Stimulated activated CD4-positive, alpha-beta T cell treated with anti-CD3 and anti-CD28 coated beads, Interleukin-4, amount 100 ng/mL, for 24 hours (primary cell): ENCODE data around the gene MAP6.
"Not testable (repeated sequence)": the region's sequence is repeated elsewhere in the genome, so short reads cannot be mapped to it uniquely, and the experiment has no call there.

Experiments used
- DNase-seq: peaks from one replicate; pipeline ENCODE4 v3.0.0-alpha.2; 2020

The MAP6 gene

DNA sequence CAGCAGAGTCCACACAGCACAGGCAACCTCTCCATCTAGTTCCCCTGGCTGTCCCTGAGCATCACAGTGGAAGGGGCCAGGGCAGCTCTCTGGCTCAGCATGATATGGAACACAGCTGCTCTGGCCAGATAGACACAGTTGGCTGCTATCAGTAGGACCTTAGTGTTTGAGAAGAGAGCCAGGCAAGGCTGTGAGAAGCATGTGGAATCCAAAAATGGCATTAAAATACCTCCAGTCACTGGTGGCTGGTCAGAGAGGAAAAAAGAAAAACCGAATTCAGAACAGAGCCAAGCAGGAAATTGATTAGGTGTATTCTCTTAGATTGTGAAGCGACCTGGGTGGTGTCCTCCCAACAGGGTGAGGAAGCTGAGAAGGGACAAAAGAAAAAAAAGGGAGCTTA is 78.9 kb downstream of the MAP6 start:
- DNase-seq: no peak

DNA sequence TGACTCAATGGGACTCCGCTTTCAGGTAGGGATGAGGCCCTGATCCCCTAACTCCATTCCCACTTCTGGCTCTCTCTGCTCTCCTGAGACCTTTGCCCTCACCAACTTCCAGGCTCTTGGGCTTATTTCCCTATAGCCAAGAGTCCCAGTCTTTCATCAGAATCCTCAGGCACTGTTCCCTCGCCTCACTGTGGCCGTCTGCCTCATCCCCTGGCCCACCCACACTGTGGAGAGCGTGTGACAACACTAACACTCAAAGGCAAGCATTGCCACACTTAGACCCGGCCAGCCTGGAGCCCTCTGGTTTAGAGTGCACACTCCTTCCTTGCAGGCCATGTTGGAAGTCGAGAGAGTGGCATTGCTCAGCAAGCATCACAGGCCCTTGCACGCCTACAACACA is 79.8 kb downstream of the MAP6 start:
- DNase-seq: no peak

DNA sequence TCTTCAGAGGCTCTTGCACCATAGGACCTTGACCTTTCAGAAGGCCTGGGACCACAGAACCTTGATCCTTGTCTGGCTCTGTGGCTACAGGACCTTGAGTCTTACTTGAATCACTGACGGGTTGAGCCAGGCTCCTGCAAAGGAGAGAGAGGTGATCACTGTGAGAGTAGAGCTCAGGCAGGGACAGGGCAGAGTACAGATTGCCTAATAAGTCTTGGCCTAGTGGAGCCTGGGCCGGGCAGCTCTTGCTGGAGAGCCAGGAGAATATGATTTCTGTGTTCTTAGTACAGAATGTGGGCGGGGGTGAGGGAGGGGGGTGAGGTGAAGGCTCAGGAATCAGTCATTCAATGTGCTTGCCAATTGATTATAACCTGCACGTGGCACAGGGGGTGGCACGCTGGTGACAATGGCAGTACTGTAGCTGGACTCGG is 80.8 kb downstream of the MAP6 start:
- DNase-seq: no peak

DNA sequence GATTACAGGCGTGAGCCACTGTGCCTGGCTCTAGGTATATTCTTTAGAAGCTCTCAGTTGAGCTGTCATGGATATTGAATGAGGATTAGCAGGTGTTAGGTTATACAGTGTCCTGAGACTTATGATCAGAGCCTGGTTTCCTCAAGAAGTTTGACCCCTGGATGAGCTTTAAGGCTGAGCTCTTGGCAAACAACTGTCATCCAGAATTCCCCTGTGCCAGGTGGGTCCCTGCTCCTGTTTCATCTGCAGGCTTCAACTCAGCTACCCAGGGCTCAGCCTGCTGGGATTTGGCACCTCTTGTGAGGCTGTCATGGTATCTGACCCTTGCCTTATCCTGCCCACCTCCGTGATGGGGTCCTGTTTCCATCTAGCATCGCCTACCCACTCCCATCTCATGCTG is 82.4 kb downstream of the MAP6 start:
- DNase-seq: no peak

DNA sequence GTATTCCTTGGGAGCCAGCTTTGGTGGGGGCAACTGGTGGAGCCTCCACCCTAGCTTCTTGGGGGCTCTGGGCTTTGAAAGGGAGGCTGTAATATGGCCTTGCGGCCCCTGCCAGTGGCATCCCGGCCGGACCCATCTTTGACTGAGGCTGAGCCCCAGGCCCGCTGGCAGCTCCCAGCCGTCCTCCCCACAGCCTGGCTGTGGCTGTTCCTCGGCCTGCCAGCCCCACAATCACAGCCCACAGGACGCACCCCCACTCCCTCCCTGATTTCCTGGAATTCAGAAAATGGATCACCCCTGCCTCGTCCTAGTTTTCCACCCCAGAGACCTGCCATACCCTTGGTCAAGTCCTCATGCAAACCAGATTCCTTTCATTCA is 83.6 kb downstream of the MAP6 start:
- no peak for DNase-seq

DNA sequence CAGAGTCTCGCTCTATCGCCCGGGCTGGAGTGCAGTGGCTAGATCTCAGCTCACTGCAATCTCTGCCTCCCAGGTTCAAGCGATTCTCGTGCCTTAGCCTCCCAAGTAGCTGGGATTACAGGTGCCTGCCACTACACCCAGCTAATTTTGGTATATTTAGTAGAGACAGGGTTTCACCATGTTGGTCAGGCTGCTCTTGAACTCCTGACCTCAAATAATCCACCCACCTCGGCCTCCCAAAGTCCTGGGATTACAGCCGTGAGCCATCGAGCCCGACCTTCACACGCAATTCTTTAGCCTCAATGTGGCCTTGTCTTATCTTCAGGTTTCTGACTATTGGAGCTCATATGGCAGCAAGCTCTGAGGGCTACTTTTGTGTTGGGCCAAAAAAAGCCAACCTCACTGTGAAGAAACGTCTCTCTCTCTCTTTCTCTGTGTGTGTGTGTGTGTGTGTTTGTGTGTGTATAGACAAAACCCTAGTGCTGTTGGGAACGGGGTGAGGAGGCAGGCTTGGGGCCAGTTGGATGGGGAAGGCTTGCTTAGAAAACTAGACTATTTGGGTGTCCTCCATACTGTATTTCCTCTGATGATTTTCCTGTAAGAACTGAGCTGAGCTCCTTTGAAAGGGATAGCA is 84.1 kb downstream of the MAP6 start:
- DNase-seq: not testable (repeated sequence)

DNA sequence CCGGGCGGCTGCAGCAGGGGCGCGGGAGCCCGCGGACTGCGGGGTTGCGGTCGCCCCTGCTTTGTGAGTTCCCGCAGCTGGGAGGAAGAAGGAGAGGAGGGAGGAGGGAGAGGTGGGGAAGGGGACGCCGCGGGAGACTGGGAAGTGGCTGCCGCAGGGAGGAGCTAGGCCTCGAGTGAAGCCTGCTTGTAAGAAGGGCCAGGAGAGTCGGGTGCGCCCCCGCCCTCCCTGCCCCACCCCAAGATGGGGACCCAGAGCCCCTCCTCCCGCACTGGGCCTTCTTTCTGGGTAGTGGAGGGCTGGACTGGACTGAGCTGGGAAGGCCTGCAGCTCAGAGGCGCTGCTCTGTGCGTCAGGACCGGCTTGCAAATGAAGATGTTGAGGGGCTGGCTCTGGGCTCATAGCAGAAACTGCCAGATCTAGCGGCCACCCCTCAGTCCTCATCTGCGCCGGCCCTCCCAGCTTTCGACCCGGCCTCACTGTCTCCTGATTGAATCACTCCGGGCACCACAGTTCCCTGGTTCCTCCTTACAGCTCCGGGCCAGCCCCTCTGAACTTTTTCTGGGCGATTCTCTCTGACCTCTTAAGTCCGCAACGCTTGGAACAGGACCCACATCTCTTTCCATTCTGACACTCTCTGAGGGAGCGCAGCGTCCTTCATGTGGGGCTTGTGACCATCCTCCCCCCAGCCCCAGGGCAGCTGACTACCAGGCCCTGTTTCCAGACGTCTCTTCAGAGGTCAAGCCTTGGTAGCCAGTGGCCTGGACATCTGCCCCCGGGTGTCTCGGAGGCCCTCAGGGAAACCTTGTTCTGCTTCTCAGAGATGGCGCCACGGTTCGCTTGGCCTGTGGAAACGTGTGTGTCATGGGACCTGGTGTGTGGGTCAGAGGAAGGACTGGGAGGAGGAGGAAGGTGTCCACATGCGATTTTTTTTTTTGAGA is 84.8 kb downstream of the MAP6 start:
- no peak for DNase-seq

DNA sequence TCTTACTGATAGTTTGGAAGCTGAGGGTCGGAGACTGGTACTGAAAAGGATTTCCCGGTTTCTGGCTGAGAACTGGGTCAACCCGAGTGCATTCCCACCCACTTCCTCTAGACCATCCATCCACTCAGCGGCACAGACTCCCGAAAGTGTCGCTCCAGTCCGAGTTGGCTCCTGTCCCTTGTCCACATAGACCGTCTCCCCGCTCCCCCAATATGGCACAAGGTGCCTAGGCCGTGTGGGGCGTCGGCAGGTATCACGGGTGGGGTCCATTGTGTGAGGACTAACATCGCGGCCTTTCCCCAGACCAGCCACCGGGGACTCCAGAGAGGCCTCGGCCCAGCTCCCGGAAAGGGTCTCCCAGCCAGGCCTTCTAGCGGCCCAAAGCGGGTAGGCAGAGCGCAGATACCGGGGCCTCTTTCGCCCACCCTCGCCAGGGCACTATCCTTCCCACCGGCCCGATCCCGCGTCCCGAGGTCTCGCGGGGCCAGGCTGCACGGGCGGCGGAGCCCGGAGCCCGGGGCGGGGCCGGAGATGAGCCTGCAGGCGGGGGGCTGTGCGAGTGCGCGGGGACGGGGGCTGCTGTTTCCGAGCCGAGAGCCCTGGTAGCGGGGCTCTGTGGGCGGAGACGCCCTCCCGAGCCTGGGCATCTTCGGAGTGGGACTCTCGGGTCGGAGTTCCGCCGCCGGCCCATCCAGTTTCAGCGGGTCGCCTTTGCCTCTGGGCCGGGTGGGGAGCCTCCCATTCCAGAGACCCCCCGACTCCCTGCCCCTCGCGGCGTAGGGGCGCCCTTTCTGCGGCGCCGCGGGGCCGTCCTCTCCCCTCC is 85.7 kb downstream of the MAP6 start:
- peak; percentile 63 for DNase-seq

DNA sequence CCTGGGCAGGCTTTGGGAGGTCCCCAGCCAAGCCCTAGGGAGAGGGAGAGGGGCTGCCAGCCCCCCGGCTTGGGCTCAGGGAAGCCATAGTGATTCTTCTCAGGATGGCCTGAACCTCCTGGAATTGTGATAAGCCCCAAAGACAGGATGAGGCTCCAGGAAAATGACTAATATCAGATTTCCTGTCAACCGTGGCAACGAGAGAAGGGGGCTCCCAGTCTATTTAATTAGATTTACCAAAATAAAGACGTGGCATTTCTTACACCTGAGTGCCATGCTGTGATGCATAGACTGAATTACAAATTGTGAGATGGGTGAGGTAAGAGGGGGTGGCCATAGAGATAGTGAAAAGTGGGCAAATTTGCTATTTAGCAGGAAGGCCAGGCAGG is 86.3 kb downstream of the MAP6 start:
- no peak for DNase-seq

DNA sequence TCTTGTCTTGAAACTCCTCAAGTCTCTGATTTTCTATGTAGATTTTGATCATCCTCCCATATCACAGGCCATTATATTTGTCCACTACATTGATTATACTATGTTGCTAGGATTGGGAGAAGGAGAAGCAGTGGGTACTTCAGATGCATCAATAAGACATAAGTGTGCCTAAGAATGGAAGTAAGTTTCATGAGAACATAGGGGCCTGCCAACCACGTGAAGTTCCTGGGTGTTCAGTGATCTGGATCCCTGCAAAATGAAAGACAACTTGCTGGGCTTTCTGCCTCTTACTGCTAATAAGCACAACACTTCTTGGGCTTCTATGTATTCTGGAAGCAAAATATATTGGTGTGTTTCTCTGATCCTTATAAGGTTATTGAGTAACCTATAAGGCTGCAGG is 89.0 kb downstream of the MAP6 start:
- no peak for DNase-seq

DNA sequence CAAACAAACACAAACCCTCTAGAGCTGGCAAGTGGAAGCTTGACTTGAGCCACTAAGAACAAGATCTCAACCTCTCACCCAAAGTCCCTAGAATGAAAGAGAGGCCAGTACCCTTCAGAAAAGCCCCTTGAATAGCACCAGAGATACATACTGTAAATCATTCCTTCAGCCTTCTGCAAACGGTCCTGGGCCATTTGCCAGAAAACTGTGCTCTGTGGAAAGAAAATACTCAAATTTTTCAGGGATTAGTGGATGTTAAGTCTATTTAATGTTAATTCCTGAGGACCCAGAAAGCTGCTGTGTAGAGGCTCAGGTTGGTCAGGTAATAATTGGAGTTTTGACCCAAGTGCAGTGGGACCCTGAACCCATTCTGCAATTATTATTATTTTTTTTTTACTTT is 89.9 kb downstream of the MAP6 start:
- DNase-seq: no peak

DNA sequence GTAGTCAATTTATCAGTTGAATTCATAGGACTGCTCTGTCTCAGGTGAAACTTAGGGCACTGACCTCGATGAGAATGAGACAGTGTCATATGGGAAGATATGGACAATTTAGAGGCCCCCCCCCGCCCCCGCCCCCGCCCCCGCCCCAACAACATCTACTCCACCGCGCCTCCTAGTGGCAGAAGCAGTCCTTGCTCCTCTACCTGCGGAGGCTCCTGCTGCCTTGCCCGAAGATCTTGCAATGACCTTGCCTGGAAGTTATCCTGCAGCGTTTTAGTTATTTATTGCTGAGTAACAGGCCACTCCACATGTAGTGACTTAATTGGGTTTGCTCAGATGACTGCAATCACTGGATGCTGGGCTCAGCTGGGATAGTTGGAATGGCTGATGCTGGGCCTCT is 91.6 kb downstream of the MAP6 start:
- DNase-seq: peak; percentile 65

DNA sequence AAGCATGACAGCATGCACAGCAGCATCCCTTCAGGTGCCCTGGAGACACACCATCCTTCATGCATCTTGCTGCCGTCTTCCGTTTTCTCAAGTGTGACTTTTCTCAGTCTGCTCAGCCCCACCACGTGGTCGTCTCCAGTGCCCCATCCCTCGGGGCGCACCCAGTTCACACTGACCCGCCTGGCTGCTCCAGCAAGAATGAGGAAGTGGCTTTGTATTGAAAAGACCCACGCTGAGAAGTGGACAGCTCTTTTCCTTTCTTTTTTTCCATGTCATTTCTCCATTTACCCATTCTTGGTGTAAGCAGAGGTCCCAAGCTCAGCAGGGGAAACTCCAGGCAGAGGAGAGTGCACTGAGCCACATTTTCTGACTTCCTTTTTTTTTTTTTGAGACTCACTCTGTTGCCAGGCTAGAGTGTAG is 92.3 kb downstream of the MAP6 start:
- no peak for DNase-seq

DNA sequence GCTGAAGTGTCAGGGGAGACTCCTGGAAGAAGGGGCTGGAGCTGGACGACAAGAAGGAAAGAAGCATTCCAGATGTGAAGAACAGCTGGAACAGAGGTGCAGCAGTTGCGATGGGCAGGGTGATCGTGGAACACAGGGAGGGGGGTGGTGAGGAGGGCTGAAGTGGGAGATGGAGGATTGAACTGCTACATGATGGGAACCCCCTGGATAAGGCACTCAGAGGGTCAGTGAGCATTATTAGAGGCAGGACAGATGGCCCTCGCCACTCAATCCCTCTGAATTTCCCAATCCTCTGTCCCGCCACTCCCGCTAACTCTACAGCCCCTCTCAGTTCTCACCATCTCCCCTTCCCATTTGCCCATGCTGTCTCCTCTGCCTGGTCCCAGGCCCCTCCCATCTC is 92.8 kb downstream of the MAP6 start:
- DNase-seq: no peak

DNA sequence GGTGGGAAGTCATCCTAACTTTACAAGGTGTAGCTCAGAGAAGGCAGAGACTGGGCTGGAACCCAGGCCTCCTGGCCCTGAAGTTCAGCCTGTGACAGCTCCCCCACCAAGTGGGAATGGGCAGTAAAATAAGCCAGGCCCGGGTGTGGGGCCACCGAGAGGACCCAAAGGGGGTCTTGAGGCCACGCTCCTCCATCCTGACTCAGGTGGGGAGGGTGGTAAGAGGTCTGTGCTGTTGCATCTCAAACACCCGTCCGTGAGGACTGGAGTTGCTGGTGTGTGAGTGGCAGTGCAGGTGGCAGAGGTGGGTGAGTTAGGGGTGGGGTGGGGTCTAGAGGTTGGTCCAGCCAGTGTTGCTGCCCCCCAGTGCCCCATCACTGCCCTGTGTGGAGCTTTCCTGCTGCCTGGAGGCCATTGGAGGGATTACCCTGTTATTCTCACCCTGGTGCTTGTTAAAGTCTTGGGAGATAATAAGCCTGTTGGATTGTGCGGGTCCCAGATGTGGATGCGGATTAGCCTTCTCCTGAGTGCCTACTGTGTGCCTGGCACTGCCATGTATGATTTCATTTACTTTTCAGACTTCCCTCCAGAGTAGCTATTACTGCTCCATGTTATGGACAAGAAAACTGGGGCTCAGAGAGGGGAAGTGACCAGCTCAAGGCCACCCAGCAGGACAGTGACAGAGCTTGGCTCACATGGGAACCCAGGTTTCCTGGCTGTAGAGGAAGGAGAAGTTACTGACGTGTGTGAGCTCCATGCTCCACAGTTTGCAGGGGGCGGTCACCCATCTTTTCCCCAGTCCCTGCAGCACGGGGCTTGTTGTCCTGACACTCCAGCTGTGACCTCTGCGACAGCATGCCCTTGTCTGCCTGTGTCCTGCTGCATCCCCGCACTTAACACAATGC is 93.9 kb downstream of the MAP6 start:
- DNase-seq: no peak

DNA sequence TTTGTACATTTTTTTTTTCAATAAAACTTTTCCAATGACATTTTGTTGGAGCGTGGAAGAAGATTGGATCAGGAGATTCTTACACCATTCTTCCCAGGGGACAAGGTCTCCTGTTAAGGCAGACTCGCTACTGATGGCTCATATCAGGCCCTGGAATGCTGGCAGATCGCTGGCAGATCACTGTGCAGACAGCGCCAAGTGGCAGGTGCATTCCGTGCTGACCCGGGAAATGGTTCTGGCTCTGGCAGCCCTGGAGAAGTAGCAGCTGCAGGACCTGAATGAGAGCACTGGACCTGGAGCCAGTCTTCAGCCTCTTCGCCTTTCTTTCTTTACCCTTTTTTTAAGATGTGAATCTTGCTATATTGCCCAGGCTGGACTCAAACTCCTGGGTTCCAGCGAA is 96.1 kb downstream of the MAP6 start:
- no peak for DNase-seq

DNA sequence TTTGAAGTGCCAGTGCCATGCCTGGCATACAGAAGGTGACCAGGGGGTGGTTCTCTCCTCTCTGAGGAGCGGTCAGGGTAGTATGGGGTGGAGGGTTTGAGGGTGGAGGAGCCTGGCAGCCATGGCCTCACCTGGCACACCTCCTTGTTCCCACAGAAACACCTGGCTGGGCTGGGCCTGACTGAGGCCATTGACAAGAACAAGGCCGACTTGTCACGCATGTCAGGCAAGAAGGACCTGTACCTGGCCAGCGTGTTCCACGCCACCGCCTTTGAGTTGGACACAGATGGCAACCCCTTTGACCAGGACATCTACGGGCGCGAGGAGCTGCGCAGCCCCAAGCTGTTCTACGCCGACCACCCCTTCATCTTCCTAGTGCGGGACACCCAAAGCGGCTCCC is 97.2 kb downstream of the MAP6 start:
- DNase-seq: no peak

DNA sequence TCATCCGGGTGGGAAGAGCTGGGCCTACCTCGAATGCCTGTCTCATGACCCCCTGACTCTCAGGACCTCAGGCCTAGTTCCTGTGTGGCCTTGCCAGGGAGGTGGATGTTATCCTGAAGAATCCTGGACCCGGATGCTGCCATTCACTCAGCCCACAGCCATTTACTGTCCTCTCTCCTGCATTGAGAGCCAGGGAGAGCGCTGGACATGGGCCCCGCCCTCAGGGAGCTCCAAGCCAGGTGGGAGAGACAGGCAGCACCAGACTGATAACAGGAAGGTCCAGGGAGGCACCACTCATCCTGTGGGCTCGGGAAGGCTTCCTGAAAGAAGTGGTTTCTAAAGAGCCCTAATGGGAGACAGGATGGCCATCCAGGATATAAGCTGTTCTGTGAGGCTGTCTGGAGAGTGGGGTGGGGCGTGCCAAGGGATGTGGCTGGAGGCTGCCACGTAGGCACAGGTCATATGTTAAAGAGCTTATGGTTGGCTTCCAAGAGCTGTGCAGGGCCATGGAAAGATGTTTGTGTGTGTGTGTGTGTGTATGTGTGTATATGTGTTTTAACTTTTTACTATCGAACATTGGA is 98.2 kb downstream of the MAP6 start:
- no peak for DNase-seq

DNA sequence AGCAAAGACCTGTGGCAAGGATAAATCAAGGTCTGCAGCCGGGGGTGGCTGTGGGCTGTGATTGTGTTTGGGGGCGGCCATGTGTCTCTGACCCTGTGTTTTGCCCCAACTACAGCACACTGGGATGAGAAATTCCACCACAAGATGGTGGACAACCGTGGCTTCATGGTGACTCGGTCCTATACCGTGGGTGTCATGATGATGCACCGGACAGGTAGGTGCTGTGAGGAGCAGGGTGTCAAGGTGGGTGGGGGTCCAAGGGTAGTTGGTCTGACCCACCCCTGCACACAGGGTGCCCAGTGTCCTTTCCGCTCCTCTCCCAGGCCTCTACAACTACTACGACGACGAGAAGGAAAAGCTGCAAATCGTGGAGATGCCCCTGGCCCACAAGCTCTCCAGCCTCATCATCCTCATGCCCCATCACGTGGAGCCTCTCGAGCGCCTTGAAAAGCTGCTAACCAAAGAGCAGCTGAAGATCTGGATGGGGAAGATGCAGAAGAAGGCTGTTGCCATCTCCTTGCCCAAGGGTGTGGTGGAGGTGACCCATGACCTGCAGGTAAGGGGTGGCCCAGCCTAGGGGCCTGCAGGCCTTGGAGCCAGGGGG is 100.1 kb downstream of the MAP6 start:
- DNase-seq: no peak

DNA sequence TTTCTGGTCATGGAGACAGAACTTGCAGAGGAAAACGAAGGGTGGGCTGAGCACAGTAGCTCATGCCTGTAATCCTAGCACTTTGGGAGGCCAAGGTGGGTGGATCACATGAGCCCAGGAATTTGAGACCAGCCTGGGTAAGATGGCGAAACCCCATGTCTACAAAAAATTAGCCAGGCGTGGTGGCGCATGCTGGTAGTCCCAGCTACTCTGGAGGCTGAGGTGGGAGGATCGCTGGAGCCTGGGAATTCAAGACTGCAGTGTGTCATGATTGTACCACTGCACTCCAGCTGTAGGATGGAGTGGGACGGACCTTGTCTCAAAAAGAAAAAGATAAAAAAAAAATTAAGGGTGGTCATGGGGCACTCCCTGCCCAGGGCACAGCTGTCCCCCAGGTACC is 100.9 kb downstream of the MAP6 start:
- no peak for DNase-seq

DNA sequence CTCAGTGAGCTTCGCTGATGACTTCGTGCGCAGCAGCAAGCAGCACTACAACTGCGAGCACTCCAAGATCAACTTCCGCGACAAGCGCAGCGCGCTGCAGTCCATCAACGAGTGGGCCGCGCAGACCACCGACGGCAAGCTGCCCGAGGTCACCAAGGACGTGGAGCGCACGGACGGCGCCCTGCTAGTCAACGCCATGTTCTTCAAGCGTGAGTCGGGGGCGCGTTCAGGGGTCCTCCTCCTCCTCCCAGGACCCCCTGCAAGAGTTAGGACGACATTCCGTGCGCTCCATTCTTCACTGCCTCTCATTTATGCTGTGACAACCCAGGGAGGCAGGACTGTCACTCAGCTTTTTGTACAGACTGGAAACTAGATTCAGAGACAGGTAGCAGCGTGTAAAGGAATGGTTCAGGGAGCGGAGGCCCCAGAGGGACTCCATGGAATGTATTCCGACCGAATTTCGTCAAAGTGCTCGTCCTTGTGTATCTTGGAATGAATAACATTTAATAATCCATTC is 102.0 kb downstream of the MAP6 start:
- no peak for DNase-seq
